Heart left ventricle (tissue), 13 donors: Measurements from ENCODE around the gene KCNQ1OT1.

Experiments used
- CTCF ChIP-seq, 12 donors: fragments of 200-600 bp; sonication (generic) in 4 of 12; IDR thresholded peaks; one replicate each; pipeline versions ENCODE4 v1.5.0 to v1.8.0; 2018 to 2022; ENCODE audit warnings: antibody characterized with exemption in 12 of 12, mild to moderate bottlenecking in 5 of 12
- POLR2A ChIP-seq, 2 donors: fragments of 450-650 bp; IDR thresholded peaks; one replicate each; pipeline ENCODE4 v1.6.1; 2017; ENCODE audit warnings: antibody characterized with exemption in 2 of 2, mild to moderate bottlenecking in 2 of 2, moderate library complexity in 2 of 2
- donor health status: ischemic (EF 13 %, LVEDD 7.1; RV severe dilation, severe dysfunction).
- donor health status: DM: no; HTN: yes; CAD: no.
- donor health status: DM: no; HTN: no; CAD: no.
- donor health status: ischemic (EF 25% LVEDD 6.9; RV normal size, moderate dysfunction).
- donor health status: ischemic (EF 25% LVEDD 5.7; RV mildly dilated, moderate dysfunction).
- donor health status: ischemic (EF 35%, LVEDD 5.7; RV mildly dilated, moderate dysfunction).
- donor health status: nonischemic (EF 11% LVEDD 7.7; RV severe dilation, severe dysfunction).
- donor health status: DM: yes; HTN: yes; CAD: no.
- donor health status: PGD.
- donor health status: ischemic (EF 29% LVEDD 5.4; RV normal size, mild dysfunction).
- donor health status: nonischemic (EF 23%, LVEDD 6.1; RV moderate dilation, normal function).

- TF ChIP-seq CTCF (IDR thresholded peaks at IDR 0.05) (no peak), POLR2A (IDR thresholded peaks at IDR 0.05) (no peak)
Observed at GRCh38 chr11:2647953-2648352, 51.8 kb downstream of the KCNQ1OT1 start.
